ENCODE measurements around the gene ADGRA1. TPM values are rescaled to one million over a fixed set of nuclear protein-coding genes. Genes with fewer than 3 reads are reported as not detected.
"Not testable (repeated sequence)": the region's sequence is repeated elsewhere in the genome, so short reads cannot be mapped to it uniquely, and the experiment has no call there.

Gene ADGRA1
- total and polyA plus RNA-seq, 7 donors: 0.05 to 0.84 (median 0.08) TPM; not detected in 2

DNA sequence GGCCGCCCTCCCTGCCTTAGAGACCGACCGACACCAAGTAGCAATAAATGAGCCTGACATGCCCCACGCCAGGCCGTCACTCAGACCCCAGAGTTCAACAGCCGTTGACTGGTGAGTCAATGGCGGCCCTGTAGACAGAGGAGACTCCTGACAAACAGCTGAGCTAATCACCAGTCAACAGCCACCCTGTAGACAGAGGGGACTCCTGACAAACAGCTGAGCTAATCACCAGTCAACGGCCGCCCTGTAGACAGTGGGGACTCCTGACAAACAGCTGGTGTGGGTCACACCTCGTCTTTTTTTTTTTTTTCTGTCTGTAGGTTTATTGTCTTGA is 55.4 kb downstream of the ADGRA1 start:
- Histone ChIP-seq H3K36me3 (ENCODE audit: insufficient read depth in 1 of 2, low read depth in 1 of 2) (no peaks in the 10 kb centered on the region), H3K27ac (no peak overlapping the region), H3K9me3 (no peaks in the 10 kb centered on the region), H3K4me1 (no peaks in the 10 kb centered on the region), H3K27me3 (ENCODE audit: insufficient read depth in 3 of 3, low read length in 2 of 3) (peaks cover 0 to 26% (median 6%) of the 10 kb centered on the region in 3 donors), H3K4me3 (no peak overlapping the region)
- intact Hi-C loops (cut with DNase I): no loop called here
- TF ChIP-seq, protein P1, sequence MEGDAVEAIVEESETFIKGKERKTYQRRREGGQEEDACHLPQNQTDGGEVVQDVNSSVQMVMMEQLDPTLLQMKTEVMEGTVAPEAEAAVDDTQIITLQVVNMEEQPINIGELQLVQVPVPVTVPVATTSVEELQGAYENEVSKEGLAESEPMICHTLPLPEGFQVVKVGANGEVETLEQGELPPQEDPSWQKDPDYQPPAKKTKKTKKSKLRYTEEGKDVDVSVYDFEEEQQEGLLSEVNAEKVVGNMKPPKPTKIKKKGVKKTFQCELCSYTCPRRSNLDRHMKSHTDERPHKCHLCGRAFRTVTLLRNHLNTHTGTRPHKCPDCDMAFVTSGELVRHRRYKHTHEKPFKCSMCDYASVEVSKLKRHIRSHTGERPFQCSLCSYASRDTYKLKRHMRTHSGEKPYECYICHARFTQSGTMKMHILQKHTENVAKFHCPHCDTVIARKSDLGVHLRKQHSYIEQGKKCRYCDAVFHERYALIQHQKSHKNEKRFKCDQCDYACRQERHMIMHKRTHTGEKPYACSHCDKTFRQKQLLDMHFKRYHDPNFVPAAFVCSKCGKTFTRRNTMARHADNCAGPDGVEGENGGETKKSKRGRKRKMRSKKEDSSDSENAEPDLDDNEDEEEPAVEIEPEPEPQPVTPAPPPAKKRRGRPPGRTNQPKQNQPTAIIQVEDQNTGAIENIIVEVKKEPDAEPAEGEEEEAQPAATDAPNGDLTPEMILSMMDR (IDR thresholded peaks at IDR 0.05): no peak
- 51 to 77% (median 62%) methylated on average over 10 of the region's 10 CpGs for WGBS, 3 donors
- DNase-seq (no peak), ATAC-seq (no peak)

DNA sequence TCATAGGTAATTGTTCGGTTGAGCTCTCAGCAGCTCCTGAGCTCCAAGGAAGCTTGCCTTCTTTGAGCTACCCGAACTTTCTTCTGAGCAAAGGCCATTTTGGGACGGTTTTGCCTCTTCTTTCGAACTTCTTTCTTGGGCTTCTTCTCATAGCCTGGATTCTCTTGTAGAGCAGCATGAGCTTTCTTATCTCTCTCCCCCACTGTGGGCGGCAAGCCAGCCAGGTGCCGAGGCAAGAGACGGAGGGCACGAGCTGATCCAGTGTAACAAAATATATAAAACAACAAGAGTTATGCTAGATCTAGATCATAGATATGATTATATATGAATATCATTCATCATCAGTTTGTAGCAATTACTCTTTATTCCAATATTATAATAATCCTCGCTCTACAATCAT is 55.8 kb downstream of the ADGRA1 start:
- no peaks in the 10 kb centered on the region for H3K36me3 ChIP-seq (ENCODE audit: insufficient read depth in 1 of 2, low read depth in 1 of 2)
- H3K9me3 ChIP-seq: no peaks in the 10 kb centered on the region
- DNase-seq: no peak
- H3K4me3 ChIP-seq: no peak overlapping the region
- ATAC-seq: no peak
- no peaks in the 10 kb centered on the region for H3K4me1 ChIP-seq
- TF ChIP-seq, protein P1 (IDR thresholded peaks at IDR 0.05): no peak
- H3K27ac ChIP-seq: no peak overlapping the region
- intact Hi-C loops (cut with DNase I): no loop called here
- 60 to 66% (median 63%) methylated on average over 9 of the region's 9 CpGs for WGBS, 3 donors
- peaks cover 0 to 30% (median 6%) of the 10 kb centered on the region in 3 donors for H3K27me3 ChIP-seq (ENCODE audit: insufficient read depth in 3 of 3, low read length in 2 of 3)

DNA sequence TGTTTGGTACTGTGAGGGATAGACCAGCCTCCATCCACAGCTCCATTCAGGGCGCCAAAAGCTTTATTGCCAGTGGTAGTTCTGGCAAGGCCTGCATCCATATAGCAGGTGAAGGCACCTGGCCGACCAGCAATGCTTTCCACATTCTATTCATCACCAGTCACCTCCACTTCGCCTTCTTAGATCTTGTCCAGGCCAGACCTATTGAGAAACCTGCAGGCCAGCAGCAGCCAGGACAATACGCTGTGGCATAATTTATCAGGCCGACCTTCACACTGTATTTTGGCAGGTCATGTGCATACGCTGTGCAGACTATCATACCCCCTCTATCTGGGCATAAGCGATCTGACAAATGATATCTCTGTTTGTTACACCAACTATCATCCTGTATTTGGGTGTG is 57.0 kb downstream of the ADGRA1 start:
- 92 to 96% (median 93%) methylated on average over 7 of the region's 7 CpGs for WGBS, 3 donors
- no peak for ATAC-seq
- DNase-seq: no peak
- H3K27ac ChIP-seq: no peak overlapping the region
- no peaks in the 10 kb centered on the region for H3K4me1 ChIP-seq
- H3K9me3 ChIP-seq: no peaks in the 10 kb centered on the region
- no peak overlapping the region for H3K4me3 ChIP-seq
- H3K27me3 ChIP-seq (ENCODE audit: insufficient read depth in 3 of 3, low read length in 2 of 3): peaks cover 0 to 34% (median 4%) of the 10 kb centered on the region in 3 donors
- intact Hi-C loops (cut with DNase I): no loop called here
- TF ChIP-seq, protein P1 (IDR thresholded peaks at IDR 0.05): no peak
- no peaks in the 10 kb centered on the region for H3K36me3 ChIP-seq (ENCODE audit: insufficient read depth in 1 of 2, low read depth in 1 of 2)

DNA sequence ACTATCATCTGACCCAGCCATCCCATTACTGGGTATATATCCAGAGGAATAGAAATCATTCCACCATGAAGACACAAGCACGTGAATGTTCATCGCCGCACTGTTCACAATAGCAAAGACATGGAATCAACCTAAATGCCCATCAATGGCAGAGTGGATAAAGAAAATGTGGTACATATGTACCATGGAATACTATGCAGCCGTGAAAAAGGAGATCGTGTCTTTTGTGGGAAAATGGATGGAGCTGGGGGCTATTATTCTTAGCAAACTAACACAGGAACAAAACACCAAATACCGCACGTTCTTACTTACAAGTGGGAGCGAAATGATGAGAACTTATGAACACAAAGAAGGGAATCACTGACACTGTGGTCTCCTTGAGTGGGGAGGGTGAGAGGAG is 62.5 kb downstream of the ADGRA1 start:
- intact Hi-C loops (cut with DNase I): no loop called here
- DNase-seq (no peak), ATAC-seq (no peak)
- Histone ChIP-seq H3K4me3 (no peak overlapping the region), H3K4me1 (no peaks in the 10 kb centered on the region), H3K27me3 (ENCODE audit: insufficient read depth in 3 of 3, low read length in 2 of 3) (peaks cover 0 to 52% (median 12%) of the 10 kb centered on the region in 3 donors), H3K36me3 (ENCODE audit: insufficient read depth in 1 of 2, low read depth in 1 of 2) (no peaks in the 10 kb centered on the region), H3K9me3 (no peaks in the 10 kb centered on the region), H3K27ac (no peak overlapping the region)
- TF ChIP-seq, protein P1 (IDR thresholded peaks at IDR 0.05): no peak
- 94 to 96% (median 94%) methylated on average over 8 of the region's 8 CpGs for WGBS, 3 donors

DNA sequence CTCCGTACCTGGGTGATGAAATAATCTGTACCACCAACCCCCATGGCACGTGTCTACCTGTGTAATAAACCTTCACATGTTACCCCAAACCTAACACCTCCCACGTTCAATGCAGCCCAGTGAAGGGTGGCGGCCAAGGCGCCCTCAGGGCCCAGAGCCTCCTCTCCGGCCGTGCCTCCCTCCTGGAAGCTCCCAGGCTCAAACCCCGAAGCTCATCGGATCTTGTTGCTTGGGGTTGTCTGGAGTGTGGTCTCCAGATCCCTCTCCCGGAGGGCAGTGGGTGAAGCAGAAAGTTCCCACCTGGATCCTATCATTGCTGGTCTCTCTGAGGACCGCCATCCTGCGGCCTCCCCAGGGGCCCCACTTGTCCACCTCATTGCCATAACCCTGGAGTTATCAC is 62.9 kb downstream of the ADGRA1 start:
- 88 to 92% (median 89%) methylated on average over 12 of the region's 12 CpGs for WGBS, 3 donors
- Histone ChIP-seq H3K36me3 (ENCODE audit: insufficient read depth in 1 of 2, low read depth in 1 of 2) (no peaks in the 10 kb centered on the region), H3K4me3 (no peak overlapping the region), H3K27me3 (ENCODE audit: insufficient read depth in 3 of 3, low read length in 2 of 3) (peaks cover 0 to 52% (median 12%) of the 10 kb centered on the region in 3 donors), H3K27ac (no peak overlapping the region), H3K4me1 (no peaks in the 10 kb centered on the region), H3K9me3 (no peaks in the 10 kb centered on the region)
- no peak for ATAC-seq
- DNase-seq: no peak
- TF ChIP-seq, protein P1 (IDR thresholded peaks at IDR 0.05): no peak
- intact Hi-C loops (cut with DNase I): no loop called here

DNA sequence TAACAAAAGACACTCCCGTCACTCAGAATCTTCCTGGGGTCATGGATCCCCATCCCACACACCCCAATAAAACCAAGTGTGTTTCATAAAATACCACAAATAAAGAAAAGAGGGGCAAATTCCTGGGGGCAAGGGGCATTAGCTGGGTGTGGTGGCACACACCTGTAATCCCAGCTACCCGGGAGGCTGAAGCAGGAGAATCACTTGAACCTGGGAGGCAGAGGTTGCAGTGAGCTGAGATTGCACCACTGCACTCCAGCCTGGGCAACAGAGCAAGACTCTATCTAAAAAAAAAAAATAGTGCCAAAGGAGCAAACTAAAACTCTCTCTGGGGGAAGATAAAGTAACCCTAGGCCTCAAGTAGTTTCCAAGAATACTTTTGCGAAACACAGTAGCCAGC is 63.3 kb downstream of the ADGRA1 start:
- 83 to 85% (median 85%) methylated on average over 3 of the region's 3 CpGs for WGBS, 3 donors
- H3K4me3 ChIP-seq; DNase-seq; ATAC-seq; H3K4me1 ChIP-seq; H3K36me3 ChIP-seq (ENCODE audit: insufficient read depth in 1 of 2, low read depth in 1 of 2); H3K27ac ChIP-seq; H3K9me3 ChIP-seq; intact Hi-C loops (cut with DNase I): not testable (repeated sequence)
- H3K27me3 ChIP-seq (ENCODE audit: insufficient read depth in 3 of 3, low read length in 2 of 3): peaks cover 0 to 52% (median 12%) of the 10 kb centered on the region in 3 donors

Data from psoas muscle (tissue), 8 donors.